Activated CD8-positive, alpha-beta memory T cell treated with anti-CD3 and anti-CD28 coated beads, Interleukin-2, amount 50 U/mL, for 48 hours (primary cell): Measurements from ENCODE around the gene TBRG4.

Experiments used
- DNase-seq: peaks from one replicate; pipeline ENCODE4 v3.0.0-alpha.2; 2020

TBRG4 gene

DNA sequence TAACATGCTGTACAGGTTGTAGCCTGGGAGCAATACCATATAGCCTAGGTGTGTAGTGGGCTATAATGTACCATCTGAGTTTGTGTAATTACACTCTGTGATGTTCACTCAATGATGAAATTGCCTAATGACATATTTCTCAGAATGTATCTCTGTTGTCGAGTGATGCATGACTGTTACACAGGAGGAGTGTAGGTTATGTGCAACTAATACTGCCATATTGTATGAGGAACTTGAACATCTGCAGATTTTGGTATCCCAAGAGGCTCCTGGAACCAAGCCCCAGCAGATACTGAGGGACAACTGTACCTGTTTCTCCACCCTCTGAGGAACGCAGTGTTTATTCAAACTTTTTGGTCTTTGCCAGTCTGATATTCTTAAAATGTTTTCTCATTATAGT lies 61.3 kb downstream of the TBRG4 start:
- DNase-seq = no peak
